HG03469 (cell line): ENCODE data around the gene KLHL3.

Experiments used
- ATAC-seq: cut with Tn5 transposase; IDR thresholded peaks from one replicate; pipeline ENCODE4 v1.9.1; 2021; ENCODE audit warnings: mild to moderate bottlenecking, moderate library complexity, moderate number of reproducible peaks; ENCODE audit not compliant: unreplicated experiment

KLHL3 gene

GRCh38 chr5:137708796-137709559 is 26.9 kb downstream of the KLHL3 start:
- ATAC-seq = no peak

- no peak for ATAC-seq
Measured at GRCh38 chr5:137708062-137708461, 27.8 kb downstream of the KLHL3 start.

- no peak for ATAC-seq
Measured at GRCh38 chr5:137706841-137707240, 29.0 kb downstream of the KLHL3 start.

DNA sequence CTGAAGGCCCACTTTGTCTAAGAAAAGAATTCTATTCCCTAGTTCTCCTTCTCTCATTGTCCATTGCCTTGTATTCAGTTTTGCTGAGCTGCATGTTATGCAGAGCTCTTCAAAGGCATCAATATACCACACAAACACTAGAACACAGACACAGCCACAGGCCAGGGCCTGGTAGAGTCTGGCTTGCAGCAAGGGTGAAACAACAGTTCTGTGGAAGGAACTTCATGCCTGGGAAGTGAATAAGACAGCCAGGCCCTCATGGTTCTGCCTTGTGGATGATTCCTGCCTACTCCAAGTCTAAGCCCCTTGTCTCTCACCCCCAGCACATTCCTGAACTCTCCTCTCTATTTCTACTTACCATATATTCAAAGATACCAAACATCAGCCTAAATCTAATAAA is 30.8 kb downstream of the KLHL3 start:
- no peak for ATAC-seq

DNA sequence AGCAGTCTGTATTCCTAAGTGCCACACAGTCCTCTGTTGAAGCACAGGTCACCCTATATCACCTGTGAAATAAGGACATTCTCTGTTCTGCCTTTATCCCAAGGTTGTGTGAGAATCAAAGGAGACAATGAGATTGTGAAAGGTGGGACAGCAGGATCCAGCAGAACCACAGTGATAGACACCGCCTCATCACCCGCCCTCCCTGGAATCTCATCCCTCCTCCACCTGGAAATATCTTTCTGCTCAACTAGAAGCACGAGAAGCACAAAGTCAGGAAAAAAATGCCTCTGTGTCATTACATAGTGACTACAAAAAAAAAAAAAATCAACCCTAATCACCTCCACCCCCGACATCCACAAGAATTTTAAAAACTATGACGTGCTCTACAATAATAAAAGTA is 32.3 kb downstream of the KLHL3 start:
- ATAC-seq = no peak

GRCh38 chr5:137700282-137700680 is 35.6 kb downstream of the KLHL3 start:
- ATAC-seq = no peak

DNA sequence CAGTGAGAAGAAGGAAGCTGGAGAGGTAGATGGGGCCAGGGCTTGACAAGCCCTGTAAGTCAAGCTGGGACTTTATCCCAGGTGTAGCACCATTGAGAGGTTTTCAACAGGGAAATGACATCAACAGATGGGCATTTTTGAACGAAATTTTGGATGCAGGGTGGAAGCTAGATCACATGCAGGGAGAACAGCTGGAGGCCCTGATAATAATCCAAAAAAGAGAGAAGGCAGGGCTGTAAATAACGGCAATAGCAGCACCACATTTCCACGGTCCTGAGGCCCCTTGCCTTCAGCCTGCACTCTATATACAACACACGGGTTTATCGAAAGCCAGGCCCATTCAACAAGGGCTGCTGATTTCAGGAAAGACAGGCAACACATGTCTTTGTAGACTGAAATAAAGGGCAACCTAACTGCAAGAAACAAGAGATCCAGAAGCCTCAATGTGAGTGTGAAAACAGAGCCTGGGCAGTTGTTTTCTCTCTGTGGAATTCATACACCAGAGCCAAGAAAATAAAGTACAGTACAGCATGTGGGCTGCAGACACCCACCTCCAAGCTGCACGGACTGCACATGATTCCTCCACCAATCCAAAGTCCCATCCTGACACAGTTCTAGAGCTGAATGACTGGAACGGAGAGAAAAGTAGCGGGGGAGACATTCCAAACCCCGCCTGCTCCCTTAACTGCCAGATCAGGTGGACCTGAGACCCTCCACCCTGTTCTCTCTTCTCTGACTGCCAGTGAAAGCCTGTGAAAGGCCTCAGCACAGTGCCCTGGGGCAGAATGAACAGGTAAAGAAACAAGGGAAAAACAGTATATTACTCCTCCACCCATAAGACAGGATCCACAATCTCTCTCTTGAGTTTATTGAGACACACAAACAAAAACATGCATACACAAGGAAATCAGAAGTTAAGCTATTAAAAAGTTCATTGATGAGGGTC is 36.3 kb downstream of the KLHL3 start:
- ATAC-seq = no peak

DNA sequence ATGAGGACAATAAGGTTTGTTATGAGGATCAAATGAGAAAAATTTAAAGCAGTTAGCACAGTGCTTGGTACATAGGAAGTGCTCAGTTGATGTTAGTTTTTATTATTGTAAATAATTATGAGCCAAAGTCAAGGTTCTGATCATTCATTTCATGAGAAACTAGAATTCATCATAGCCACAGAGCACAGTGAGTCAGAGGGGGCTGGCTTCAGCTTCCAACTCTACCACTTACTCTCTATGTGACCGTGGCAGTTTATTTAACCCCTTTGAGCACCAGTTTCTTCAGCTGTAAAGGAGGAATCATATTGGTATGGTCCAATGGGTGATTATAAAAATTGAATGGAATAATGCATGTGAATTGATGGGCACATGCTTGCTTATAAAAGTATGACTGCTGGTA is 39.4 kb downstream of the KLHL3 start:
- ATAC-seq = no peak

DNA sequence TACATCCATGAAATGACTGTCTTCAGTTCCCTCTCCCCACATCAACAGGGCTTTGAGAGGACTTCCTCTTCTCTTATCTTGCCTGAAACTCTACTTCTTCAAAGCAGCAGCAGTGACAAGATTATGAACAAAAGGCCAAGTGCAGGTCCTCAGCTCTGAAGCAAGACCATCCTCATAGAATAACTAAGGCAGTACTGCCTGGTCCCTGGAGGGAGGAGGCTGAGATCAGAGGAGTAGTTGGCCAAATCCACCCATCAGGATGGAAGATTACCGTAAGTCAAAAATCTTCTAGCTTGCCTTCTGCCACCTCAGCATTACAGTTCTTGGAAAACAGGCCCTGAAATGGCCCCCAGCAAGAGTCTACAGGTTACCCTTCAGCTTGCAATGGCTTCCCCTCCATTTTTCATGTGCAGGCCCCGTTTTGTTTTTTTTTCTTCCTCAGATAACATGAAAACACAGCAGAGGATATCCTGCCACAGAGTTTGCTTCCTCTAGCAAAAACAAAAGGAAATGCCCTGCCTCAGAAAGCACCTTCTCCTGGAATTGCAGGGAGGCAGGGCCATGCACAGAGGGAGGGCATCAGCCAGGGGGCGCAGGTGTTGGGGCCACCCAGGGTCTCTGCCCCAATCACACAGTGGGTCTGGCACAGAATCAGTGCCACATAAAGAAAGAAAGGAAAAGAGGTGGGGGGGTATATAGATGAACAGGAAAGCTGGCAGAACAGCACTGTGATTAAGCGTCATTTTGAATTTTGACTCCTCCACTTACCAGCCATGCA is 40.0 kb downstream of the KLHL3 start:
- ATAC-seq = no peak

GRCh38 chr5:137693951-137694721 is 41.8 kb downstream of the KLHL3 start:
- ATAC-seq = no peak

GRCh38 chr5:137693307-137693950 is 42.5 kb downstream of the KLHL3 start:
- no peak for ATAC-seq

DNA sequence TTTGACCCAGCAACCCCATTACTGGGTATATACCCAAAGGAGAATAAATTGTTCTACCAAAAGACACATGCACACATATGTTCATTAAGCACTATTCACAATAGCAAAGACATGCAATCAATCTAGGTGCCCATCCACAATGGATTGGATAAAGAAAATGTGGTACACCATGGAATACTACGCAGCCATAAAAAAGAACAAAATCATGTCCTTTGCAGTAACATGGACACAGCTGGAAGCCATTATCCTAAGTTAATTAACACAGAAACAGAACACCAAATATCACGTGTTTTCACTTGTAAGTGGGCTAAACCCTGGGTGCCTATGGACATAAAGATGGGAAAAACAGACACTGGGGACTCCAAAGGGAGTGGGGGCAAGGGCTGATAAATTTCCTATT is 46.6 kb downstream of the KLHL3 start:
- no peak for ATAC-seq

DNA sequence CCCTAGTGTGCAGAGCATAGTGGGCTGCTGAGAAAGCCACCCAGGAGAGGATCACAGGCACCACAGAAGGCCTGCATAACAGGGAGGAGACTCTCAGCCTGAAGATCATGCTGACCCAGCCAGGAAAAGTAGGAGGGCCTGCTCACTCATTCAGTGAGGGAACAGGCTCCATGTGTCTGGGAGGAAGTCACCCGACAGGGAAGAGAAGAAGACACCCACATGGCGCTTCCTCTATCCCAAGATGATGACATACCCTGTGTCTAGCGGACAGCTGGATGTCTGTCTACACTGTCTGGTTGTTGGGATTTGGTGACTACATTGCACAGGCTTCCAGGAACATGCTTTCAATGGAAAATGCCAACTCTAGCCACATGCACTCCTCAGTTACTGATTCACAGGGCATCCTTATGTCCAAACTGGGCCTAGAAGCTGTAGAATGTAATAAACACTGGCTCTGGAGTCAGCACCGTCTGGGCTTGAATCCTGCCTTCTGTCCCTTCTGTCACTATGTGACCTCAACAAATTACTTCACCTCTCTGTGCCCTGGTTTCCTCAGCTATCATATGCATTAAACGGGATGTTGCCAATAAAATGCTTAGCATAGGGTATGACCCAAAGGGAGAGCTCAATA is 47.6 kb downstream of the KLHL3 start:
- no peak for ATAC-seq

DNA sequence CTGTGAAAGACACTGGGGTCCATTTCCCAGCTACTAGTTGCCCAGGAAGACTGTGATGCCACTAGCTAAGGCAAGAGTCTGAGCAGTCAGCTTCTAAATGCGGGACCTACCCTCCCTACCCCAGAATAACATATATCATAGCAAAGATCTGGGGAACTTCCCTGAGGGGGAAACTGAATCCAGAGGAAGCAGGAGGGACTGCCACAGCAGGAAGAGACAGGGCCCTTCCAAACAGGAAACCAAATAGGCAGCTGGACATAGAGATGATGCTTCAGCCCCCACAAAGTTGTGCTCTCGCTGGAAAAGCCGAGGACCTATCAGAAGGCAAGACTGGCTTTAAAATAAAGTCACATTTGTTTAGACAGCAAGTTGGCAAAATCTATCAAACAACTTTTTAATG is 51.1 kb downstream of the KLHL3 start:
- ATAC-seq = no peak

GRCh38 chr5:137681191-137681590 is 54.7 kb downstream of the KLHL3 start:
- no peak for ATAC-seq

DNA sequence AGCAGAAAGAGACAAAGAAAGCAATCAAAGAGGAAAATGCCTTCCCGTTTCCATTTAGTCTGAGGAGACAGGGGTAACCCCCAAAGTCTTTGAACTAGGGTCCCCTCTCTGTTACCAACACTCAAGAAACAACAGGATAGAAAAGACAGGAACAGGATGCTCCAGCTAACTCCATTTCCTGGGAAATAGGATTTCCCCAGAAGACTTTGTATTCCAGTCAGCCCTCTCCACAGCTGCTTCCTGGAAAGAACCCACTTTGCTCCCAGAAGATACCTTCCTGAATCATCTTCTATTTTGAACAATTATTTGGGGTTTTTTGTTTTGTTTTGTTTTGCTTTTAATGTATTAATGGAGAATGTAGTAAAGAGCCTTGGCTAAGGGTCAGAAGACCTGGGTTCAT is 56.0 kb downstream of the KLHL3 start:
- ATAC-seq = no peak

- ATAC-seq = no peak
Measured at GRCh38 chr5:137679195-137679594, 56.7 kb downstream of the KLHL3 start.

GRCh38 chr5:137672881-137673280 is 63.0 kb downstream of the KLHL3 start:
- ATAC-seq = no peak

GRCh38 chr5:137672001-137672400 is 63.9 kb downstream of the KLHL3 start:
- no peak for ATAC-seq

GRCh38 chr5:137669811-137670210 is 66.1 kb downstream of the KLHL3 start:
- ATAC-seq = no peak
